Nephron progenitor cell (in vitro differentiated cells): ENCODE data around the gene SYTL3.
"Not testable (repeated sequence)": the region's sequence is repeated elsewhere in the genome, so short reads cannot be mapped to it uniquely, and the experiment has no call there.

Source experiments
- DNase-seq: peaks from one replicate; pipeline ENCODE4 v3.0.0; 2021
- H3K27ac Mint-ChIP-seq: 2 replicates; pipeline ENCODE4 v1.8.0; 2021; ENCODE audit warnings: mild to moderate bottlenecking, moderate library complexity, mixed read lengths
- H3K27me3 Mint-ChIP-seq: 2 replicates; pipeline ENCODE4 v1.8.0; 2021; ENCODE audit warnings: mild to moderate bottlenecking, low read depth, mixed read lengths; ENCODE audit not compliant: poor library complexity
- H3K36me3 Mint-ChIP-seq: 2 replicates; pipeline ENCODE4 v1.8.0; 2021; ENCODE audit warnings: low read depth, mixed read lengths
- H3K4me1 Mint-ChIP-seq: 2 replicates; pipeline ENCODE4 v1.8.0; 2021; ENCODE audit warnings: mixed read lengths
- H3K4me3 Mint-ChIP-seq: 2 replicates; pipeline ENCODE4 v1.8.0; 2021; ENCODE audit warnings: mild to moderate bottlenecking, moderate library complexity, mixed read lengths
- H3K9me3 Mint-ChIP-seq: 2 replicates; pipeline ENCODE4 v1.8.0; 2021; ENCODE audit warnings: mild to moderate bottlenecking, moderate library complexity, mixed read lengths
- TF ChIP-seq, protein P1 (sequence below): fragments of 200-600 bp; sonication (generic); IDR thresholded peaks from 2 replicates; pipeline ENCODE4 v1.5.0; 2021; ENCODE audit warnings: antibody characterized with exemption

SYTL3 gene

DNA sequence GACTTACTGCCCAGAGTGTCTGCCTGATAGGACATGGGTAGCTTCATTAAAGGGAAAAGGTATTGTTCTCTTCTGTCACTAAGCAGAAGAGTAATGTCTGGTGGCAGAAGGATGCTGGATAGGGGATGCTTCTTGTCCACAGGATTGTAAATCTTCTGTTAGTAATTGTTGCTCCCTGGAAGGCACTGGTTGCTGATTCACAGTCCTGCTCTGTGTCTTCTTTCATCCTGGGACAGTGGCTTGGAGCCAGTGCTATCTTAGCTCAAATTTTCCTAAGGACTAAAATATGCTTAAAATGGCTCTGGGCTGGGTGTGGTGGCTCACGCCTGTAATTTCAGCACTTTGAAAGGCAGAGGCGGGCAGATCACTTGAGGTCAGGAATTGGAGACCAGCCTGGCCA, 48.0 kb downstream of the SYTL3 start:
- peaks cover 4% of the 10 kb centered on the region for H3K27me3 Mint-ChIP-seq
- H3K4me3 Mint-ChIP-seq, result no peak overlapping the region
- no peaks in the 10 kb centered on the region for H3K36me3 Mint-ChIP-seq
- H3K4me1 Mint-ChIP-seq, result peaks cover 11% of the 10 kb centered on the region
- TF ChIP-seq, protein P1, sequence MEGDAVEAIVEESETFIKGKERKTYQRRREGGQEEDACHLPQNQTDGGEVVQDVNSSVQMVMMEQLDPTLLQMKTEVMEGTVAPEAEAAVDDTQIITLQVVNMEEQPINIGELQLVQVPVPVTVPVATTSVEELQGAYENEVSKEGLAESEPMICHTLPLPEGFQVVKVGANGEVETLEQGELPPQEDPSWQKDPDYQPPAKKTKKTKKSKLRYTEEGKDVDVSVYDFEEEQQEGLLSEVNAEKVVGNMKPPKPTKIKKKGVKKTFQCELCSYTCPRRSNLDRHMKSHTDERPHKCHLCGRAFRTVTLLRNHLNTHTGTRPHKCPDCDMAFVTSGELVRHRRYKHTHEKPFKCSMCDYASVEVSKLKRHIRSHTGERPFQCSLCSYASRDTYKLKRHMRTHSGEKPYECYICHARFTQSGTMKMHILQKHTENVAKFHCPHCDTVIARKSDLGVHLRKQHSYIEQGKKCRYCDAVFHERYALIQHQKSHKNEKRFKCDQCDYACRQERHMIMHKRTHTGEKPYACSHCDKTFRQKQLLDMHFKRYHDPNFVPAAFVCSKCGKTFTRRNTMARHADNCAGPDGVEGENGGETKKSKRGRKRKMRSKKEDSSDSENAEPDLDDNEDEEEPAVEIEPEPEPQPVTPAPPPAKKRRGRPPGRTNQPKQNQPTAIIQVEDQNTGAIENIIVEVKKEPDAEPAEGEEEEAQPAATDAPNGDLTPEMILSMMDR, result no peak
- H3K27ac Mint-ChIP-seq, result no peak overlapping the region
- no peak for DNase-seq
- H3K9me3 Mint-ChIP-seq, result peaks cover 9% of the 10 kb centered on the region

DNA sequence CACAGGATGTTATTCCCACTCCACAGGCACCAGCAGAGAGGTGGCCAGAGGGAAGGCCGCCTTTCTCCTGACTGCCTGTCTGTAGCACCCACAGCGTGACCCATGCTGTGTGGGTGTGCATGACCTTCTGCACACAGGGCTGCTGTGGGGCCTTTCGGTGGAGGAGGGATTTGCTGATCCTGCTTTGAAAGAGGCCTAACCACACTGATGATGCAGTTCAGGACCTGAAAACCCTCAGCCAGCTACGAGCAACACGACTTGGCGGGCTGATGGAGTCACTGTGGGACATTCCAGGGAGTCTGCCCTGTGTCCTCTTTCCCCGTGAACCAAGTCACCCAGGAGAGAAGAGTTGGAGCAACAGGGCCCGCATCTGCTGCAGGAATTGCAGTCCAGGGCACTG, 49.1 kb downstream of the SYTL3 start:
- TF ChIP-seq, protein P1, result no peak
- peaks cover 9% of the 10 kb centered on the region for H3K9me3 Mint-ChIP-seq
- no peak for DNase-seq
- H3K36me3 Mint-ChIP-seq, result no peaks in the 10 kb centered on the region
- H3K27me3 Mint-ChIP-seq, result peaks cover under 1% of the 10 kb centered on the region
- peaks cover 5% of the 10 kb centered on the region for H3K4me1 Mint-ChIP-seq
- no peak overlapping the region for H3K27ac Mint-ChIP-seq
- H3K4me3 Mint-ChIP-seq, result no peak overlapping the region

DNA sequence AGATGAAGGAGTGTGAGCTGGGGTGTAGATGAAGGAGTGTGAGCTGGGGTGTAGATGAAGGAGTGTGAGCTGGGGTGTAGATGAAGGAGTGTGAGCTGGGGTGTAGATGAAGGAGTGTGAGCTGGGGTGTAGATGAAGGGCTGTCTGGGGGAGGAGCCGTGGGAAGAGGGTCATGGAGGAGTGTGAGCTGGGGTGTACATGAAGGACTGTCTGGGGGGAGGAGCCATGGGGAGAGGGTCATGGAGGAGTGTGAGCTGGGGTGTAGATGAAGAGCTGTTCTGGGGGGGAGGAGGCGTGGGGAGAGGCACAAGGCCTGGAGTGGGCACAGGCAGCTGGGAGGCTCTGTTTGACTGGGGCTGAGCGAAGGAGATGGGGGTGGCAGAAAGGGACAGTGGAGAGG, 51.4 kb downstream of the SYTL3 start:
- peaks cover 11% of the 10 kb centered on the region for H3K4me1 Mint-ChIP-seq
- not testable (repeated sequence) for H3K9me3 Mint-ChIP-seq, H3K36me3 Mint-ChIP-seq, H3K27me3 Mint-ChIP-seq, H3K27ac Mint-ChIP-seq, DNase-seq, H3K4me3 Mint-ChIP-seq

GRCh38 chr6:158703111-158703836, 53.4 kb downstream of the SYTL3 start:
- Mint-ChIP-seq H3K36me3 (no peaks in the 10 kb centered on the region), H3K4me3 (no peak overlapping the region), H3K27ac (no peak overlapping the region), H3K9me3 (no peaks in the 10 kb centered on the region), H3K27me3 (peaks cover under 1% of the 10 kb centered on the region), H3K4me1 (peaks cover 21% of the 10 kb centered on the region)
- no peak for DNase-seq
- TF ChIP-seq, protein P1, result no peak

DNA sequence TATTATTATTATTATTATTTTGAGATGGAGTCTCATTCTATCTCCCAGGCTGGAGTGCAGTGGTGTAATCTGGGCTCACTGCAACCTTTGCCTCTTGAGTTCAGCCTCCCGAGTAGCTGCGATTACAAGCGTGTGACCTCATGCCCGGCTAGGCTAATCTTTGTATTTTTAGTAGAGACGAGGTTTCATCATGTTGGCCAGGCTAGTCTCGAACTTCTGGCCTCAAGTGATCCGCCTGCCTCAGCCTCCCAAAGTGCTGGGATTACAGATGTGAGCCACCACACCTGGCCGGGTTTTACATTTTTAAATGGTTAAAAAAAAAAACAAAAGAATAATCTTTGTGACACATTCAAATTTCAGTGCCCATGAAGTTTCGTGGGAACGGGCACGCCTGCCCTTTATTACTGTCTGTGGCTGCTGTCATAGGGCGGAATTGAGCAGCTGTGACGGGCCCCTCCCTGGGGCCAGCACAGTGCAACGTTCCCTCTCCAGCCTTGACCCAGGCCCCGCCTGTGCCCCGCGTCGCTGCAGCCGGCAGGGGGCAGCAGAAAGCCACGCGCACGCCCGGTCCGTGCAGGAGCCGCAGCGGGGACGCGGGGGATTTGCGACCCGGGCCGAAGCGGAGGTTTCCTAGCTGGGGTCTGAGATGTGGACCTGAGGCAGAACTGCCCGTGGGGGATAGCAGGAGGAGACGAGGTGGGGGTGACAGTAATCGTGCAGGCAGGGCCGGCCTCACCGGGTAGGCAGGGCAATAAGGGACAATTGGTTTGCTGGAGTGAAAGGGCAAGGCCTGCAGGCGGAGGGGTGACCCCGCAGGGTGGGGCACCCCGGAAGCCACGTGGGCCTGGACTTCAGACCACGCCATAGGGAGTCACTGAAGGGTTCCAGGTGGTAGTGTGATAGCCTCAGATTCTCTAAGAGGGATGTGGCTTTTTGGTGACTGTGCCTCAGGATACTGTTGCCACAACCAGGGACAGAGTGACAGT, 54.3 kb downstream of the SYTL3 start:
- H3K27me3 Mint-ChIP-seq, result peaks cover 5% of the 10 kb centered on the region
- H3K4me1 Mint-ChIP-seq, result peaks cover 26% of the 10 kb centered on the region
- no peaks in the 10 kb centered on the region for H3K36me3 Mint-ChIP-seq
- TF ChIP-seq, protein P1, result peak; percentile 99
- peak overlapping the region; percentile 75 for H3K4me3 Mint-ChIP-seq
- H3K9me3 Mint-ChIP-seq, result no peaks in the 10 kb centered on the region
- DNase-seq, result peak; percentile 90
- H3K27ac Mint-ChIP-seq, result no peak overlapping the region

DNA sequence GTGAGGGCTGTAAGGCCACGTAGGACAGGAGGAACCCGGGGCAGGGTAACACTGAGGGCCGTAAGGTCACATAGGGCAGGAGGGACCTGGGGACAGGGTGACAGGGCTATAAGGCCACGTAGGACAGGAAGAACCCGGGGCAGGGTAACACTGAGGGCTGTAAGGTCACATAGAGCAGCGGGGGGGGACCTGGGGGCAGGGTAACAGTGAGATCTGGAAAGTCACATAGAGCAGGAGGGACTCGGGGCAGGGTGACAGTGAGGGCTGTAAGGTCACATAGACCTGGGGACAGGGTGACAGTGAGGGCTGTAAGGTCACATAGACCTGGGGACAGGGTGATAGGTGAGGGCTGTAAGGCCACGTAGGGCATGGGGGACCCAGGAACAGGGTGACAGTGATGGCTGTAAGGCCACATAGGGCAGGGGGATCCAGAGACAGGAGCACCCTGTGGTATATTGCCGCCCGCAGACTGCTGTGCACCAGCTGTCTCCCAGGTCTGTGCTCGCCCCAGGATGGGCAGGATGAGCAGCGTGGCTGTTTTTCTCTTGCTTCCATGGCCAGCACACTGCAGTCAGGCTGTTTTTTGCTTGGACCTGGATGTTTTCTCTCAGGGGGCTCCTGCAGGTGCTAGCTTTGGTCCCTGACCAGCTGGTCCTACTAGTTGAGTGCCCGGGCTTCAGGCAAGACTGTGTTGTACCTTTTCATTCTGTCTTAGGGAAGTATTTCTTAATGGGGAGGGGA, 55.7 kb downstream of the SYTL3 start:
- H3K27ac Mint-ChIP-seq, result no peak overlapping the region
- no peaks in the 10 kb centered on the region for H3K36me3 Mint-ChIP-seq
- no peak for DNase-seq
- H3K27me3 Mint-ChIP-seq, result peaks cover 5% of the 10 kb centered on the region
- no peak overlapping the region for H3K4me3 Mint-ChIP-seq
- peaks cover 26% of the 10 kb centered on the region for H3K4me1 Mint-ChIP-seq
- H3K9me3 Mint-ChIP-seq, result no peaks in the 10 kb centered on the region
- TF ChIP-seq, protein P1, result no peak
